Brain microvascular endothelial cell (primary cell): Measurements from ENCODE around the gene DMTF1.

Experiments
- DNase-seq: peaks from one replicate; pipeline ENCODE4 v3.0.0-alpha.2; 2020
- H3K27ac ChIP-seq: fragments of 250-450 bp; sonication (Bioruptor Pico); 2 replicates; pipeline ENCODE4 v1.5.1; 2020; ENCODE audit warnings: mild to moderate bottlenecking, moderate library complexity
- H3K27me3 ChIP-seq: fragments of 250-450 bp; sonication (Bioruptor Pico); replicated peaks from 2 replicates; pipeline ENCODE4 v1.5.1; 2020; ENCODE audit warnings: mild to moderate bottlenecking
- H3K36me3 ChIP-seq: fragments of 250-450 bp; sonication (Bioruptor Pico); replicated peaks from 2 replicates; pipeline ENCODE4 v1.5.1; 2020; ENCODE audit warnings: mild to moderate bottlenecking
- H3K4me3 ChIP-seq: 2 replicates; pipeline ENCODE4 v1.5.1; 2011; ENCODE audit warnings: low read depth, mild to moderate bottlenecking, control low read depth, low read length, moderate library complexity
- CTCF ChIP-seq: IDR thresholded peaks from 2 replicates; pipeline ENCODE4 v1.5.1; 2011; ENCODE audit warnings: low read depth, mild to moderate bottlenecking, moderate library complexity, low read length, control low read depth, inconsistent platforms; ENCODE audit errors: missing control alignments
- in situ Hi-C: cut with HindIII; loops from 2 replicates; pipeline ENCODE4 v1.10.0; 2017; ENCODE audit warnings: low sequenced_read_pairs, low pct_ligation_motif_present

Gene DMTF1

GRCh38 chr7:87218796-87219544 lies 66.7 kb downstream of the DMTF1 start:
- peak overlapping the region; percentile 92 for H3K4me3 ChIP-seq
- no peaks in the 10 kb centered on the region for H3K36me3 ChIP-seq
- H3K27me3 ChIP-seq, result no peaks in the 10 kb centered on the region
- DNase-seq, result no peak
- peak overlapping the region; percentile 49 for H3K27ac ChIP-seq
- peak; percentile 24 for TF ChIP-seq CTCF
- in situ Hi-C loops, result no loop called here

- H3K4me3 ChIP-seq, result peak within 1 kb of the TSS; percentile 92
- peak within 1 kb of the TSS; percentile 49 for H3K27ac ChIP-seq
- H3K27me3 ChIP-seq, result no peaks in the 10 kb centered on the region
Observed at GRCh38 chr7:87219545-87220025, 67.3 kb downstream of the DMTF1 start, which contains the start of gene TMEM243. TSS of gene TMEM243 (minus strand) at chr7:87219732. CDS start at chr7:87219503, 229 bp downstream.

GRCh38 chr7:87220026-87220733 lies 67.9 kb downstream of the DMTF1 start:
- Histone ChIP-seq H3K27me3 (no peaks in the 10 kb centered on the region), H3K36me3 (no peaks in the 10 kb centered on the region), H3K27ac (peak overlapping the region; percentile 49), H3K4me3 (peak overlapping the region; percentile 92)
- in situ Hi-C loops, result no loop called here
- no peak for TF ChIP-seq CTCF
- DNase-seq, result peak; percentile 60

More at GRCh38 chr7:87219545-87220025, 67.3 kb downstream of the DMTF1 start, which contains the start of gene TMEM243:
- no peaks in the 10 kb centered on the region for H3K36me3 ChIP-seq
- DNase-seq, result peak; percentile 70
- in situ Hi-C loops, result no loop called here
- peak; percentile 3 for TF ChIP-seq CTCF

- DNase-seq, result no peak
- TF ChIP-seq CTCF, result no peak
- H3K4me3 ChIP-seq, result peak overlapping the region; percentile 92
- in situ Hi-C loops, result no loop called here
- H3K27ac ChIP-seq, result no peak overlapping the region
- no peaks in the 10 kb centered on the region for H3K36me3 ChIP-seq
- no peaks in the 10 kb centered on the region for H3K27me3 ChIP-seq
Observed at GRCh38 chr7:87220734-87221215, 68.5 kb downstream of the DMTF1 start.

- H3K27ac ChIP-seq, result no peak overlapping the region
- no peaks in the 10 kb centered on the region for H3K27me3 ChIP-seq
- no peaks in the 10 kb centered on the region for H3K36me3 ChIP-seq
- no peak for TF ChIP-seq CTCF
- no peak overlapping the region for H3K4me3 ChIP-seq
- no peak for DNase-seq
- in situ Hi-C loops, result no loop called here
Observed at GRCh38 chr7:87223666-87224065, 71.4 kb downstream of the DMTF1 start.
